GM20000 (cell line): ENCODE data around the gene LILRA5.

Source experiments
- DNase-seq: peaks from one replicate; pipeline ENCODE4 v3.0.0; 2012; ENCODE audit warnings: low spot score
- TF ChIP-seq, protein P1 (sequence below): IDR thresholded peaks from 2 replicates; pipeline ENCODE4 v1.5.1; 2012; ENCODE audit warnings: mild to moderate bottlenecking, control low read depth; ENCODE audit errors: extremely low read depth, missing control alignments

LILRA5 gene

GRCh38 chr19:54311486-54311885, 1.5 kb downstream of the LILRA5 start:
- DNase-seq: no peak
- TF ChIP-seq, protein P1, sequence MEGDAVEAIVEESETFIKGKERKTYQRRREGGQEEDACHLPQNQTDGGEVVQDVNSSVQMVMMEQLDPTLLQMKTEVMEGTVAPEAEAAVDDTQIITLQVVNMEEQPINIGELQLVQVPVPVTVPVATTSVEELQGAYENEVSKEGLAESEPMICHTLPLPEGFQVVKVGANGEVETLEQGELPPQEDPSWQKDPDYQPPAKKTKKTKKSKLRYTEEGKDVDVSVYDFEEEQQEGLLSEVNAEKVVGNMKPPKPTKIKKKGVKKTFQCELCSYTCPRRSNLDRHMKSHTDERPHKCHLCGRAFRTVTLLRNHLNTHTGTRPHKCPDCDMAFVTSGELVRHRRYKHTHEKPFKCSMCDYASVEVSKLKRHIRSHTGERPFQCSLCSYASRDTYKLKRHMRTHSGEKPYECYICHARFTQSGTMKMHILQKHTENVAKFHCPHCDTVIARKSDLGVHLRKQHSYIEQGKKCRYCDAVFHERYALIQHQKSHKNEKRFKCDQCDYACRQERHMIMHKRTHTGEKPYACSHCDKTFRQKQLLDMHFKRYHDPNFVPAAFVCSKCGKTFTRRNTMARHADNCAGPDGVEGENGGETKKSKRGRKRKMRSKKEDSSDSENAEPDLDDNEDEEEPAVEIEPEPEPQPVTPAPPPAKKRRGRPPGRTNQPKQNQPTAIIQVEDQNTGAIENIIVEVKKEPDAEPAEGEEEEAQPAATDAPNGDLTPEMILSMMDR: no peak

DNA sequence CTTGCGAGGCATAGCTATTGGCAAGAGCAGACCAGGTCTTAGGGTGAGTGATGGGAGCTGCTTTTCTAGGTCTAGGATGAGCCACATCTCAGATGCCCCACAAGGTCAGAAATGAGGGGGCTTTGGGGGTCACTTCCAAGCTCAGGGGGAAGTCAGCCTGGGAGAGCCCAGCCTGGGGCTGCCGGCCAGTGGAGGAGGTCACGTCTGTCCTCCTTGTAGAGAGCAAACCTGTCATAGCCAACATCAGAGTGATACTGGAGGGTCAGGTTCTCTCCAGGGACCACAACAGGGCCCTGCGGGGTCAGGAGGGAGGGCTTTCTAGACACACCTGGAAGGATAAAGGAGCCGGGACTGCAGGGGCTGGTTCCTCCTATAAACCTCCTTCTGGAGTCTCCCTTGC, 2.4 kb downstream of the LILRA5 start:
- no peak for DNase-seq
- TF ChIP-seq, protein P1: no peak

GRCh38 chr19:54309811-54310210, 3.2 kb downstream of the LILRA5 start:
- TF ChIP-seq, protein P1: no peak
- DNase-seq: no peak

- DNase-seq: no peak
- TF ChIP-seq, protein P1: no peak
Measured at GRCh38 chr19:54307389-54308020, 5.5 kb downstream of the LILRA5 start.

GRCh38 chr19:54305141-54305540, 7.8 kb downstream of the LILRA5 start:
- TF ChIP-seq, protein P1: no peak
- no peak for DNase-seq

GRCh38 chr19:54302257-54302656, 10.7 kb downstream of the LILRA5 start:
- TF ChIP-seq, protein P1: no peak
- no peak for DNase-seq

DNA sequence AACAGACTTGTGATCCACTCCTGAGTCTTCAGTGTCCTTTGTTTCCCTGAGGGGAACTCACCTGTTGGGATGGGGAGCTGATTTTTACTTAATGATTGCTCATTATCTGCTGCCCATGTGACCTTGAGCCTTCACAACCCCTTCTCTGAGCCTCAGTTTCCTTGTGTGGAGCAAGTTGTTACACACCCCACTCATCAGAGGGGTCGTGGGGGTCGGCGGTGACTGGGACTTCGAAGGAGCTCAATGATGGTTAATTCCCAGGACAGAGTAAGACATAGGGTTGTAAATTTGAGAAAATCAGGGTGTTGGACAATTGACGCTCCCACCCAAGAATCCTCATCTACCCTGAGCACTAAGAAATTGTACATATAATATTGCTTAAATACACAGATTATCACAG, 13.5 kb downstream of the LILRA5 start:
- no peak for DNase-seq
- TF ChIP-seq, protein P1: no peak
